Measurements from ENCODE around the gene SPIRE1. TPM values are rescaled to one million over a fixed set of nuclear protein-coding genes. Genes with fewer than 3 reads are reported as not detected.

The SPIRE1 gene
- total RNA-seq, 1 donor from 2014 or later, result 34.9 TPM

GRCh38 chr18:12474876-12475275 is 183.0 kb downstream of the SPIRE1 start:
- Mint-ChIP-seq H3K4me3 (no peak overlapping the region), H3K9me3 (no peaks in the 10 kb centered on the region), H3K36me3 (ENCODE audit: low read depth) (peaks cover 14% of the 10 kb centered on the region), H3K4me1 (no peaks in the 10 kb centered on the region), H3K27me3 (ENCODE audit: low read depth) (no peaks in the 10 kb centered on the region), H3K27ac (ENCODE audit: unreplicated experiment) (no peak overlapping the region)
- TF ChIP-seq CTCF (conservative IDR thresholded peaks at IDR 0.05), result no peak
- no peak for DNase-seq (ENCODE audit: low read depth, low spot score)

- H3K27ac Mint-ChIP-seq (ENCODE audit: unreplicated experiment), result no peak overlapping the region
- no peaks in the 10 kb centered on the region for H3K4me1 Mint-ChIP-seq
- peaks cover 14% of the 10 kb centered on the region for H3K36me3 Mint-ChIP-seq (ENCODE audit: low read depth)
- H3K4me3 Mint-ChIP-seq, result no peak overlapping the region
- no peak for TF ChIP-seq CTCF (conservative IDR thresholded peaks at IDR 0.05)
- no peak for DNase-seq (ENCODE audit: low read depth, low spot score)
- H3K9me3 Mint-ChIP-seq, result no peaks in the 10 kb centered on the region
- H3K27me3 Mint-ChIP-seq (ENCODE audit: low read depth), result no peaks in the 10 kb centered on the region
These were observed 183.8 kb downstream of the SPIRE1 start for GRCh38 chr18:12474146-12474545.

GRCh38 chr18:12470382-12471075 is 187.4 kb downstream of the SPIRE1 start:
- H3K9me3 Mint-ChIP-seq, result no peaks in the 10 kb centered on the region
- no peak for DNase-seq (ENCODE audit: low read depth, low spot score)
- H3K4me1 Mint-ChIP-seq, result no peaks in the 10 kb centered on the region
- TF ChIP-seq CTCF (conservative IDR thresholded peaks at IDR 0.05), result no peak
- H3K27ac Mint-ChIP-seq (ENCODE audit: unreplicated experiment), result peak overlapping the region; percentile 63
- H3K4me3 Mint-ChIP-seq, result no peak overlapping the region
- no peaks in the 10 kb centered on the region for H3K36me3 Mint-ChIP-seq (ENCODE audit: low read depth)
- no peaks in the 10 kb centered on the region for H3K27me3 Mint-ChIP-seq (ENCODE audit: low read depth)

GRCh38 chr18:12468445-12468844 is 189.5 kb downstream of the SPIRE1 start:
- Mint-ChIP-seq H3K4me3 (no peak overlapping the region), H3K36me3 (ENCODE audit: low read depth) (no peaks in the 10 kb centered on the region), H3K27me3 (ENCODE audit: low read depth) (no peaks in the 10 kb centered on the region), H3K4me1 (no peaks in the 10 kb centered on the region), H3K9me3 (no peaks in the 10 kb centered on the region), H3K27ac (ENCODE audit: unreplicated experiment) (peak overlapping the region; percentile 62)
- no peak for TF ChIP-seq CTCF (conservative IDR thresholded peaks at IDR 0.05)
- no peak for DNase-seq (ENCODE audit: low read depth, low spot score)

- Mint-ChIP-seq H3K27ac (ENCODE audit: unreplicated experiment) (no peak overlapping the region), H3K9me3 (no peaks in the 10 kb centered on the region), H3K27me3 (ENCODE audit: low read depth) (no peaks in the 10 kb centered on the region), H3K4me3 (no peak overlapping the region), H3K36me3 (ENCODE audit: low read depth) (peaks cover 4% of the 10 kb centered on the region), H3K4me1 (peaks cover 12% of the 10 kb centered on the region)
- no peak for DNase-seq (ENCODE audit: low read depth, low spot score)
- TF ChIP-seq CTCF (conservative IDR thresholded peaks at IDR 0.05), result no peak
These were observed 193.2 kb downstream of the SPIRE1 start for GRCh38 chr18:12464731-12465130.
